Caco-2 (cell line): ENCODE data around the gene BANP. TPM values are rescaled to one million over a fixed set of nuclear protein-coding genes. Genes with fewer than 3 reads are reported as not detected.

ENCODE experiments used
- BruUV-seq: library from RNA; stranded (reverse); fragments of 400-500 nt; replicated peaks from 2 replicates; lab custom pipeline; 2021; lab: Mats Ljungman, UMichigan
- CTCF ChIA-PET: fragments of 300-600 bp; sonication (Branson Sonifier 250); formaldehyde crosslinking; loops from one replicate; lab custom pipeline; 2022; ENCODE audit warnings: antibody characterized with exemption; lab: Charles Lee
- POLR2A ChIA-PET: fragments of 300-600 bp; sonication (Branson Sonifier 250); formaldehyde crosslinking; loops from one replicate; lab custom pipeline; 2022; ENCODE audit warnings: antibody characterized with exemption; lab: Charles Lee
- DNase-seq, 2 experiments: peaks; one replicate each; pipeline versions ENCODE4 v3.0.0 to v3.0.0-alpha.2; 2020 to 2022
- H3K27me3 ChIP-seq: replicated peaks from 2 replicates; pipeline ENCODE4 v1.6.0; 2011; ENCODE audit warnings: low read length; ENCODE audit not compliant: control insufficient read depth, insufficient read depth
- H3K36me3 ChIP-seq: 2 replicates; pipeline ENCODE4 v1.5.1; 2011; ENCODE audit warnings: low read length; ENCODE audit not compliant: control insufficient read depth, insufficient read depth
- H3K4me1 ChIP-seq: fragments of 250-450 bp; sonication (Bioruptor Pico); 2 replicates; pipeline ENCODE4 v1.5.1; 2020; ENCODE audit warnings: mild to moderate bottlenecking
- H3K4me3 ChIP-seq: 2 replicates; pipeline ENCODE4 v1.5.1; 2011; ENCODE audit warnings: low read depth, mild to moderate bottlenecking, control low read depth, low read length
- H3K9me3 ChIP-seq: fragments of 250-450 bp; sonication (Bioruptor Pico); 2 replicates; pipeline ENCODE4 v1.5.1; 2020; ENCODE audit warnings: mild to moderate bottlenecking, moderate library complexity
- H3K27ac Mint-ChIP-seq: one replicate; pipeline ENCODE4 v1.8.0; 2022; ENCODE audit warnings: mixed read lengths; ENCODE audit not compliant: unreplicated experiment
- H3K27me3 Mint-ChIP-seq: one replicate; pipeline ENCODE4 v1.8.0; 2022; ENCODE audit warnings: mixed read lengths; ENCODE audit not compliant: insufficient read depth, unreplicated experiment
- H3K36me3 Mint-ChIP-seq: one replicate; pipeline ENCODE4 v1.8.0; 2022; ENCODE audit warnings: mild to moderate bottlenecking, mixed read lengths; ENCODE audit not compliant: insufficient read depth, unreplicated experiment
- H3K4me1 Mint-ChIP-seq: one replicate; pipeline ENCODE4 v1.8.0; 2022; ENCODE audit warnings: low read depth, mixed read lengths; ENCODE audit not compliant: unreplicated experiment
- H3K4me3 Mint-ChIP-seq: one replicate; pipeline ENCODE4 v1.8.0; 2022; ENCODE audit warnings: mild to moderate bottlenecking, moderate library complexity, mixed read lengths; ENCODE audit not compliant: unreplicated experiment
- H3K9me3 Mint-ChIP-seq: one replicate; pipeline ENCODE4 v1.8.0; 2022; ENCODE audit warnings: mixed read lengths; ENCODE audit not compliant: unreplicated experiment
- intact Hi-C: fragments of 100-400 bp; cut with micrococcal nuclease; formaldehyde crosslinking; loops from one replicate; pipeline ENCODE4 v1.10.0; 2022; ENCODE audit not compliant: unreplicated experiment
- total RNA-seq: library from RNA; stranded (reverse); gene quantifications from 2 replicates; pipeline ENCODE4 v1.2.3, GENCODE V29; 2022
- TF ChIP-seq, protein P1 (sequence below), 2 experiments: fragments of 200-600 bp in 1 of 2; IDR thresholded peaks; 1 replicate in 1 of 2; 2 replicates in 1 of 2; pipeline versions ENCODE4 v1.5.1 to v1.8.0; 2011 to 2022; ENCODE audit warnings: antibody characterized with exemption in 1 of 2, control low read depth in 1 of 2, inconsistent platforms in 1 of 2, low read depth in 1 of 2, low read length in 1 of 2, mild to moderate bottlenecking in 1 of 2, moderate library complexity in 1 of 2; ENCODE audit not compliant: insufficient read depth in 1 of 2, severe bottlenecking in 1 of 2, unreplicated experiment in 1 of 2

BANP gene
- total RNA-seq, 1 experiment from 2014 or later, result 44.4 TPM

DNA sequence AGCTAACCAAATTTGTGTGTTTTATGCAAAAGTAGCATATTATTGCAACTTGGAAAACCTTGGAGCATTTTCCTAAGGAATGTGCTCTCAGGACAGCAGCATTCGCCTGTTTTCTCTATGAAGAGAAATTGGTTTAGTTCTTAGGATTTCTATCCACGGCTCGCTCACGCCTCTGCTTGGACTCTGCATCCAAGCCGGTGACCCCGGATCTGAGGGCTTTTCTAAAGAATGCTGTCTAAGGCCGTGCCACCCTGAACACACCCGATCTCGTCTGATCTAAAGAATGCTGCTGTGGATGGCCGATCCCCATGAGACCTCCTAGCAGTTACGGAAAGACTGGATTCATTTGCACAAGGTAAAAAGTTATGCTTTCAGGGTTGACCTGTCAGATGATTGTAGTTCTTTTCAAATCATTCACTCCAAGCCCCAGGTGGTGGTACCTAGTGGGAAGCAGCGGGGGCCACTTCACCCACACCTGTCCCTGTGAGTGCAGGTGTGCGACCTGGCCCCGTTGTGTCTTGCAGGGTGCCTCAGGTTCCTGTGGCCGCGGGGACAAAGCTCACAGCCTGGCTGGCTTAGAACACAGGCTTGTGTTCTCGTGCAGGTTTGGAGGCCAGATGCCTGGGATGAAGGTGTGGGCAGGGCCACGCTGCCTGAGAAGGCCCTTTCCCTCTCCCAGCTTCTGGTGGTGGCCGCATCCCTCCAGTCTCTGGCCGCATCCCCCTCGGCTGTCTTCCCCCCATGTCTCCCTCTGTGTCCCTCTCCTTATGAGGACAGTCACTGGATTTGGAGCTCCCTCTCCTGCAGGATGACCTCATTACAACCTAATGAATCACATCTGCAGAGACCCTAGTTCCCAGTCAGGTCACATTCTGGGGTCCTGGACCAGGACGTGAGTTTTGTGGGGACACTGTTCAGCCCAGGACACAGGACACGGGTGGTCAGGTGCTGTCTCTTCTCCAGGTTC, 71.1 kb downstream of the BANP start:
- BruUV-seq, result no TSS peak
- POLR2A ChIA-PET, result no interaction called here
- no peak overlapping the region for H3K27ac Mint-ChIP-seq
- TF ChIP-seq, protein P1, sequence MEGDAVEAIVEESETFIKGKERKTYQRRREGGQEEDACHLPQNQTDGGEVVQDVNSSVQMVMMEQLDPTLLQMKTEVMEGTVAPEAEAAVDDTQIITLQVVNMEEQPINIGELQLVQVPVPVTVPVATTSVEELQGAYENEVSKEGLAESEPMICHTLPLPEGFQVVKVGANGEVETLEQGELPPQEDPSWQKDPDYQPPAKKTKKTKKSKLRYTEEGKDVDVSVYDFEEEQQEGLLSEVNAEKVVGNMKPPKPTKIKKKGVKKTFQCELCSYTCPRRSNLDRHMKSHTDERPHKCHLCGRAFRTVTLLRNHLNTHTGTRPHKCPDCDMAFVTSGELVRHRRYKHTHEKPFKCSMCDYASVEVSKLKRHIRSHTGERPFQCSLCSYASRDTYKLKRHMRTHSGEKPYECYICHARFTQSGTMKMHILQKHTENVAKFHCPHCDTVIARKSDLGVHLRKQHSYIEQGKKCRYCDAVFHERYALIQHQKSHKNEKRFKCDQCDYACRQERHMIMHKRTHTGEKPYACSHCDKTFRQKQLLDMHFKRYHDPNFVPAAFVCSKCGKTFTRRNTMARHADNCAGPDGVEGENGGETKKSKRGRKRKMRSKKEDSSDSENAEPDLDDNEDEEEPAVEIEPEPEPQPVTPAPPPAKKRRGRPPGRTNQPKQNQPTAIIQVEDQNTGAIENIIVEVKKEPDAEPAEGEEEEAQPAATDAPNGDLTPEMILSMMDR (IDR thresholded peaks at IDR 0.05; ENCODE audit: insufficient read depth in 1 of 2, low read depth in 1 of 2, low read length in 1 of 2, severe bottlenecking in 1 of 2, unreplicated experiment in 1 of 2), result no peak
- Histone ChIP-seq H3K4me3 (no peak overlapping the region), H3K36me3 (no peaks in the 10 kb centered on the region), H3K4me1 (no peaks in the 10 kb centered on the region), H3K27me3 (no peaks in the 10 kb centered on the region), H3K9me3 (no peaks in the 10 kb centered on the region)
- intact Hi-C loops, result no loop called here
- H3K36me3 Mint-ChIP-seq, result peaks cover 6% of the 10 kb centered on the region
- no peaks in the 10 kb centered on the region for H3K4me1 Mint-ChIP-seq
- CTCF ChIA-PET, result no interaction called here
- H3K9me3 Mint-ChIP-seq, result no peaks in the 10 kb centered on the region
- DNase-seq, result peak in 1 of 2 experiments; percentile 30
- no peaks in the 10 kb centered on the region for H3K27me3 Mint-ChIP-seq
- H3K4me3 Mint-ChIP-seq, result no peak overlapping the region

DNA sequence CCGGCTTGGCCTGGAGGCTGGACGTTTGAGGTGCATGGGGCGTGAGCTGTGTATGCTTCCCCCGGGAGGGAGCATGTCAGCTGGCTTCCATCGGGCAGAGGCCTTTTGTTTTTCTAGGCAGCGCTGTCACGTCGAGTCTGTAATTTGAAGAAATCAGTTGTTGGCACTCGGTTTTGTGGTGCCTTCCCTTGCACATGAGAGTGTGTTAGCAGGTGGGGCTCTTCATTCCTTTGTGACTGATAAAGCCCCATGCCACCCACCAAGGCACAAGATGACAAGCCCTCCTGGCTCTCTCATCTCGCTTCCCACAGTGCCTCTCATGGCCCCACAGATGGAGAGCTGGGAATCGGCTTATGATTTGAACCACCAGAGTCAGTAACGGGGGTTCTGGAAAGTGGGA, 72.1 kb downstream of the BANP start:
- peaks cover 6% of the 10 kb centered on the region for H3K36me3 Mint-ChIP-seq
- H3K4me3 Mint-ChIP-seq, result no peak overlapping the region
- ChIA-PET CTCF (no interaction called here), POLR2A (no interaction called here)
- no peaks in the 10 kb centered on the region for H3K27me3 Mint-ChIP-seq
- Histone ChIP-seq H3K27me3 (no peaks in the 10 kb centered on the region), H3K36me3 (no peaks in the 10 kb centered on the region), H3K4me3 (no peak overlapping the region), H3K9me3 (no peaks in the 10 kb centered on the region), H3K4me1 (no peaks in the 10 kb centered on the region)
- intact Hi-C loops, result no loop called here
- TF ChIP-seq, protein P1 (IDR thresholded peaks at IDR 0.05; ENCODE audit: insufficient read depth in 1 of 2, low read depth in 1 of 2, low read length in 1 of 2, severe bottlenecking in 1 of 2, unreplicated experiment in 1 of 2), result no peak
- no peak for DNase-seq
- H3K4me1 Mint-ChIP-seq, result no peaks in the 10 kb centered on the region
- no peak overlapping the region for H3K27ac Mint-ChIP-seq
- BruUV-seq, result no TSS peak
- no peaks in the 10 kb centered on the region for H3K9me3 Mint-ChIP-seq

DNA sequence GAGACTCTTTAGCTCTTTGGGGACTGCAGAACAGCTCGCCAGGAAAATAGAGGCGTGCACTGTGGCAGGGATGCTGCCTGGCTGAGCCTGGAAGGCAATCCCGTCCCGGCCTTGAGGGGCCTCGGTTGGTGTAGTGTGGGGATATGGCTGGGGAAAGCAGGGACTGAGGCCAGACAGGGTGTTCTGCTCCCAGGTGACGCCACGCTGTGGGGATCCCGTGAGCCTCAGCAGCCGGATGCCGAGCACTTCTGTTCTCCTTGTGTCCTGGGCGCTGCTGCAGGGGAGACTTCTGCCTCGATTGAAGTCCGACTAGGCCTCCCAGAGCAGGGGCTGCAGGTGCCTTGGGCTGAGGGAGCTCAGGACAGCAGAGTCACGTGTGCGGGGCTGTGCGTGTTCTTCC, 72.6 kb downstream of the BANP start:
- Mint-ChIP-seq H3K27me3 (no peaks in the 10 kb centered on the region), H3K9me3 (no peaks in the 10 kb centered on the region), H3K36me3 (peaks cover 6% of the 10 kb centered on the region), H3K4me3 (no peak overlapping the region), H3K27ac (no peak overlapping the region), H3K4me1 (no peaks in the 10 kb centered on the region)
- DNase-seq, result no peak
- H3K27me3 ChIP-seq, result no peaks in the 10 kb centered on the region
- no peaks in the 10 kb centered on the region for H3K4me1 ChIP-seq
- ChIA-PET CTCF (no interaction called here), POLR2A (no interaction called here)
- no peaks in the 10 kb centered on the region for H3K9me3 ChIP-seq
- H3K4me3 ChIP-seq, result no peak overlapping the region
- intact Hi-C loops, result no loop called here
- TF ChIP-seq, protein P1 (IDR thresholded peaks at IDR 0.05; ENCODE audit: insufficient read depth in 1 of 2, low read depth in 1 of 2, low read length in 1 of 2, severe bottlenecking in 1 of 2, unreplicated experiment in 1 of 2), result no peak
- BruUV-seq, result no TSS peak
- no peaks in the 10 kb centered on the region for H3K36me3 ChIP-seq
